HuH-7 (cell line): Measurements from ENCODE around the gene CDH4.

Source experiments
- DNase-seq: peaks from one replicate; pipeline ENCODE4 v3.0.0; 2011; ENCODE audit warnings: low spot score

CDH4 gene

DNA sequence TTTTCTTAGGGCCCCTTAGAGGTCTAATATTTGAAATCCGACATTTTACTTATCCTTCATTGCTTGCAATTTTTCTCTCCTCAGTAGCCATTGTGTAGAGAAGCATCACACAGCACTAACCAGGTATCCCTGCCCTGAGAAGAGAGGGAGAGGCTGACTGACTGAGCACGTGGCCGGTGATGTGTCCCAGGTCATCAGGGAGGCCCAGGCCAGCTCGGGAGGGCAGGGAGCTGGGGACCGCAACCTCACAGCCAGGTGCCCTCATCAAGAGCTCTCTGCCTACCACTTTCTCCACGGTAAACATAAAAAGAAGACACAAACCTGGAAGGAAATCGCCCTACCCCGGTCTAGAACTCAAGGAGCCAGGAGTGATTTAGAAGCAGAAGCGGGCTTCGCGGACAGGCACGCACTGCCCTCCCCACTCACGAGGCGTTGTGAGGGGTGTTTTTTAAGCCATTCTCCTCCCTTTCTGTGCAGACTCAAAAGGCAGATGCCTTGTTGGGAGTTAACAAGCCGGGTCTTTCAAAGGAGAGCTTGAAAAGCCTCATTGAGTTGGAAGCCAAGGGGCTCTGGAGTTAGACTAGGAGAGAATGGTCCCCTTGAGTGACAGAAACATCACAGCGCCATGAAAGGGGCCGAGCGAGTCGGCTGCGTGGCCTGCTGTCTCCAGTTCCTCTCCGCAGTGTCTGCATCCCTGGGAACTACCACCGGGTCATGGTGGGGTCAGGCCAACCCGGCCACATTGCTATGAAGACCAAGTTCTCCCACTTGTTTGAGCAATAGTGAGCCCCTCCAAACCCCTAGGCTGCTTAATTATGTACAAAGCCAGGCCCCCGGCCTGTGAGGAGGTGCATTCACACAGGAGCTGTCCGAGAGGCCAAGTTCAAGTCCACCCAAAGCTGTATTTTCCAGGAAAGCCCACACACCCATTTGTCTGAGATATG is 285.4 kb downstream of the CDH4 start:
- no peak for DNase-seq

DNA sequence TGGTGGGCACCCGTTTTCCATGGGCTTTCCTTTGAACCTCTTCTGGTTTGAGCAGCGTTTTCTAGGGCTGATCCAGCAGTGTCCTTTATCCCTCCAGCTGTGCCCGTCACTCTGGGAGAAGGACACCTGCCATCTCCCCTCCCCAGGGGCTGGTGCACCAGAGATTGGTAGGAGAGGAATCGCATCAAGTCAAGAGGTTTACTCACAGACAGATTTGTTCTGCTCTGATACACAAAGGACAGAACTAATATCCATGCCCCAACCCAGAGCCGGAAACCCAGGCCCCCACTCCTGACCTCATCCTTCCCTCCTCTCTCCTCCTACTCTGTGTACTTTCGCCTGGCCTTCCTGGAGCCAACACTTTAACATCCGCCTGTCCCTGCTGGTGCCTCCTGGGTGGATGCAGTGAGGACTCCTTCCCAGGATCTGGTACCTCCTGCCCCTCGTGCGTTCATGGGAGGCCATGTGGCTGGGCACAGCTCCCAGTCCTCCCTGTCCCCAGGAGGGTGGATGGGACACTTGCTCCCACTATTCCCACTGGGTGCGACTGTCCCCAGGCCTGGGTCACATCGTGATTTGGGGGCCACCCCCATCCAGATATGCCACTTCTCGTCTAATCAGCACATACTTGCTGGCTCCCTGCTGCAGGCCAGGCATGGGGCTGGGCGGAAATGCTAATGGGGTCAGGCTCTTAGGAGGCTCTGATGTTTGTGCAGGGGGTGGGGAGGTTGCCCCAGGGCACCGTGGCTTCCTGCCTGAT is 286.3 kb downstream of the CDH4 start:
- DNase-seq: no peak

DNA sequence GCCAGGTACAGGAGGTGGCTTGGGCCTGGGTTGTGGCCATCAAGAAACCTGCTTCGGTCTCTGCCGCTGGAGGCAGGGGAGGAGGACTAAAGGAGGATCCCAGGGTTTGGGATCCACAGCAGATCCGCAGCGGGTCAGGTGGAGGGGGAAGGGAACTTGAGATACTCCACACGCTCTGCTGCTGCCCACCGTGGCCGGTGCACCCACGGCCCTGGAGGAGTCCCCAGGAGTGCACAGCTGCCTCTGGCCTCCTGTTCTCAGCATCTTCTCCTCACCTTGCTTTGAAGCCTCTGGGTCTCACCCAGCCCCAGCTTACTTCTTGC is 286.8 kb downstream of the CDH4 start:
- DNase-seq: no peak

DNA sequence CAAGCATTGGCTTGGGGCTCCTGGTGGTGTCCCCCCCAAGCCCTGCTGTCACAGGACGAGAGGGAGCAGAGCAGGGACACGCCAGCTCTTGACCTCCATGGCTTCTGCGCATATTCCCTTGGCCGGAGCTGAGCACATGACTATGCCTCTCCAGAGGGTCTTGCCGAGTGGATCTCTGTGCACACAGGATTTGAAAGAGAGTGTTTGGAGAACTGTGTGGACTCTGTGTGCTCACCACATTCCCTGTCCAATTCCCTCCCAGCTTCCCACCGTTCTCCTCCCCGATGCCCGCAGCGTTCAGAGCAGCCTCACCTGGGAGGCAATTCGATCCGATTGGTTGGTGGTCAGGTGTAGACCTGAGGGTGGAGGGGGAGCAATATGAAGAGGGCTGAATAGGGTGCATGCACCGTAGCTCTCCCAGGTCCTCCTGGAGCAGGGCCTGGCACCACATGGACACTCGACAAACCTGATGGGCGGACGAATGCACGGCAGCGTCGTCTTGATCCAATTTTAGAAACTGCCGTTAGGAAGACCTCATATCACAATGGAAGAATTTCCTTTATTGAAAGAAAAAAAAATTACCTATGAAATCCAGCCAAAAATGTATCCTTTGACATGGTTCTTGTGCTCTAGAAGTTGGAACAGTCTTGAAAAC is 287.8 kb downstream of the CDH4 start:
- DNase-seq: no peak

DNA sequence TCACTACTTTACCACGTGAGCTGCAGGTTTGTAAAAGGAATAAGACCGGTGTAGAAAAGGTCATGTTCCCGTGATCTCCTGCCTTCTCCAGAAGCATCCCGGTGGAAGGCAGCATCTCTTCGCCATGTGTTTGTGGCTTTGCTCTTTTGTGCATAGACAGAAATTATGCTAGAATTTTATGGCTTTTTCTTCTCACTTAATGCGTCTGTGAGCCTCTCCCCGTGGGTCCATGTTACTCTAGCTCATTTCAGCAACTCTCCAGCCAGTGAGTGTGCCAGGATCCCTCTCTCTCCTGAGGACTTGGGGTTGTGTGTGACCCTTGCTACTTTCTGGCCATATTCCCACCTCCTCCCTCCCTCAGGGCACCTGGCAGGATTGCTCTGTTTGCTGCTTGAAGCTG is 289.5 kb downstream of the CDH4 start:
- no peak for DNase-seq

DNA sequence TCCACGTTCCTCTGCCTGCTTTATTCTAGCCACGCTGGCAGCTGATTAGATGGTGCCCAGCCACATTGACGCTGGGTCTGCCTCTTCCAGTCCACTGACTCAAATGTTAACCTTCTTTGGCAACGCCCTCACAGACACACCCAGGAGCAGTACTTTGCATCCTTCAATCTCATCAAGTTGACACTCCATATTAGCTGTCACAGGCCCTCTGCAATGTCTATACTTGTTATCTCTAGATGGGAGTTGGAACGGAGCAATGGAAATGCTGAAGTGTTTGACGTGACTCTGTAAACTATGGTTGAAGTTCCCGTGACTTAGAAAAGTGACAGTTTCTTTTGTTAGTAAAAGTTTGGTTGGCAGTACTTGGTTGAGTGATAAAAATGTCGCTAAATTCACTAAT is 291.0 kb downstream of the CDH4 start:
- no peak for DNase-seq

DNA sequence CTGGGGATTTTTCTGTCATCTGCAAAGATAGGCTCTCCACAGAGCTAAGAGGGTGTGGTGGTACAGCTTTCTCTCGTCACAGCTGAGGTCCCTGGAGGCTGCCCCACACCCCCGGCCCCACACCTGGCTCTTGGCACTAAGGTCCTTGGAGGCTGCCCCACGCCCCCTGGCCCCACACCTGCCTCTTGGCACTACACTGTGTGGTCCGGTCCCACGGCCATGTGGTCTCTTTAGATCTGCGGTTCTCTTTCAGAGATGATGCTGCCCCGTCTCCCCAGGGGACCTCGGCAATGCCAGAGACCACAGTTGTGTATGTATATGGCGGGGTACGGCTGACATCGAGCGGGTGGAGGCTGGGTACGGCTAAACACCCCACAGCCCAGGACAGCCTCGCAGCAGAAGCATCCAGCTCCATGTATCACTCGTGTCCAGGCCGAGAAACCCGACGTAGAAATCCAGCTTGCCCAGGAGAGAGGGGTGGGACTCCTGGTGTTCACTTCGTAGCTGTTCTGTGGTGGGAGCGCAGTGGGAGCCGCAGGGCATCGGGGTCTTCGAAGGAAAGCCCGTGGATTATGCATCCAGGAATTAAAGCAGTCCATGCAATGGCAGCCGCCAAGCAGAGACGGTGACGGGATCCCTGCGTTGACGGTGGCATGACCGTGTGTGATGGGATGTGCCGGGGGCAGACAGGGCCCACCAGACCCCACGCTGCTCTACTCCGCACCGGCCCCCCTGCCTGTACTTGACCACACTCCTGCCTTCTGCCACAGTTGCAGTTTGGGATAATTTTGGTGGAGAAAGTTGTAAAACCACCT is 292.1 kb downstream of the CDH4 start:
- no peak for DNase-seq

DNA sequence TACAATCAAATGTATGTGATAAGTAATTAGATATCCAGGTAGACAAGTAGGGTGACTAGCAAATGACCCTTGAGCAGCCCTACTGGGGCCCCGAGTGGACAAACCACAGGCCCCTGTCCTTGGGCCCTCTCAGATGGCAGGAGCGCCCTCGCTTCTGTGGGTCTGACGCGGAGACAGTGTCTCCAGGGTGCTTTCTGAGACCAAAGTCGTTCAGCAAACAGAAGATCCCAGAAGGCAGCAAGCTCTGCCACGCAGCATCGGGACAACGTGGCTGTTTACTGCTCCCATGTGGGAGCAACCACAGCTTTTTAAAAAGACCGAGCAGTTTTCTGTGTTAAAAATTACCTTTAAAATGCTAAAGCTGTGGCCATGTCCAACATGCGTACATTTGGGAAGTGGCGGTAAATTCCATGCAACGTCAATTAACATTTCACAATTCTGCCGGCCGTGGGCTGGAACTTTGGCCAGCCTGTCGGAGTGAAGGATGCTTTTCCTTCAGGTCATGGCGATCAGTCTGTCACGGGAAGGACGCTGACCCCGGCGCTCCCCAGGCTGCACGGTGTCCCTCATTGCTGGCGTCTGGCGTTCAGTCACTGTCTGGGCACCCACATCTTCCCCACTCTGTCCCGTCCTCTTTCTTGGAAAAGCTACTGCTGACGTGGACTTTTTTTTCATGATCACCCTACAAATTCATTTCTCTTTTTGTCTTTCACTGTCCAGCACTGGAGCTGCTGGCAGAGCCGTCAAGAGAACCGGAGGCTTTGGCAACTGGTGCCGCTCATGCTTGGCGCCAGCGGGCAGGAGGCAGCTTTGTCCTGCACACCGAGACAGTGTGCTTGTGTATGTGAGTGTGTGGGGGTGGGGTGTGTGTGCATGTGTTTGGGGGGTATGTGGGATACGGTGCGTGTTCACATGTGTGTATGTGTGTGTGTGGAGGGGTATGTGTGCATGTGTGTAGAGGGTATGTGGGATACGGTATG is 293.1 kb downstream of the CDH4 start:
- DNase-seq: no peak

DNA sequence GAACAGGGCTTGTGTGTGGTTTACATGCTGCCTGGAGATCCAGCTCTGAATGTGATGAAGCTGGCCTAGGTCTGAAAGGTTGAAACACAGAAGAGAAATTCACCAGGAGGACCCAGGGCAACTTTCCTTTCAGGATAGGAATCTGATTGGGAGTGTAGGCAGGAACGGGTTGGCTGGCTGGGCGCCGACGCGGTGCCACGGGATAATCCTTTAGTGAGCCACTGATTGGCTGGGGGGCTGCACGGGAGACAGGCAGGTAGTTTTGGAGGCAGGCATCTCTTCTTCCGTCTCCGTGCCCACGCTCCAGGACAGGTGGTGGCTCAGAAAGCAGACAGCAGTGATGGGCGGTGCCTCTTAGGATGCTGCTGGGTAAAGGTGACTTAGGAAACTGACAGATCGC is 294.6 kb downstream of the CDH4 start:
- DNase-seq: no peak

DNA sequence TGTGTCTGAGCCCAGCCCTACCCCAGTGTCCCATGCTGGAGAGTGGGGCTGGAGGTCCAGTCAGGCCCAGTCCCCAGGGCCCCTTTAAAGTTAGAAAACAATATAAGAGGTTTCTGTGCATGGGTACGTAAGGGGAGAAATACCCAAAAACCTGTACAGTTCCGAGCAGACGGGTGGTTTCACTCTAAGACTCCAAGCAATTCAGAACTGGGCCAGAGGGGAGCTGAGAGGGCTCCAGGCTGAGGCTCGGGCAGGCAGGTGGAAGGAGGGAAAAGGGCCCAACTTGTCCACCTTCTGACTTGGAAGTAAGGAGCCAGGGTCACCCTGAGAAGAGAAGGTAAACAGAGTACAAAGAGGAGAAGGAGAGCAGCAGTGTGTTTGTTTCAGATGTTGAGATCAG is 296.0 kb downstream of the CDH4 start:
- DNase-seq: no peak

DNA sequence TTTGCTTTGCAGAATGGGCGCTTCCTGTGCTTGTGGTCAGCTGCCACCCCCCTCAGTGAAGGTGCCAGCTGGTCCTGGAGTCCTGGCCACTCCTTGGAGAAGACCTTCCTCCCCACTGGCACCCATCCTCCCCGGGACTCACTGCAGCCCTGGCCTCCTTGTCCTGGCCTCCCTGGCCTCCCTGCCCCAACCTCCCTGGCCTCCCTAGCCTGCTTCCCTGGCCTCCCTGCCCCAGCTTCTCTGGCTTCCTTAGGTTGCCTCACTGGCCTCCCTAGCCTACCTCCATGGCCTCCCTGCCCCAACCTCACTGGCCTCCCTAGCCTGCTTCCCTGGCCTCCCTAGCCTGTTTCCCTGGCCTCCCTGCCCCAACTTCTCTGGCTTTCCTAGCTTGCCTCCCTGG is 297.8 kb downstream of the CDH4 start:
- DNase-seq: no peak

DNA sequence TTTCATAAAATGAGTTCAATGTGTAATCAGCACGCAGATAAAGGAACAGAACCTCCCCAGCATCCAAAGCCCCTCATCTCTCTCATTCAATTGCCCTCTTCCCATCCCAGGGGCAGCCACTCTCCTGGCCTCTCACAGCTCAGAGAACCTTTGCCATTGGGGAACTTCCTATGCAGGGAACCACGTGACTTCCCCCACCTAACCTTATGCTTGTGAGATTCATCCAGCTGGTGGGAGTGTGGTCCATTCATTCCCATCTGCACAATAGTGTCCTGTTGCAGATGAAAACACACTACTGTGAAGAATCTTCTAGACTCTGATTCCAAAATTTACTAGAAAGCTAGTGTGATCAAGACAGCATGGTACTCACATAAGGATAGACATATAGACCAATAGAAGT is 299.3 kb downstream of the CDH4 start:
- no peak for DNase-seq

DNA sequence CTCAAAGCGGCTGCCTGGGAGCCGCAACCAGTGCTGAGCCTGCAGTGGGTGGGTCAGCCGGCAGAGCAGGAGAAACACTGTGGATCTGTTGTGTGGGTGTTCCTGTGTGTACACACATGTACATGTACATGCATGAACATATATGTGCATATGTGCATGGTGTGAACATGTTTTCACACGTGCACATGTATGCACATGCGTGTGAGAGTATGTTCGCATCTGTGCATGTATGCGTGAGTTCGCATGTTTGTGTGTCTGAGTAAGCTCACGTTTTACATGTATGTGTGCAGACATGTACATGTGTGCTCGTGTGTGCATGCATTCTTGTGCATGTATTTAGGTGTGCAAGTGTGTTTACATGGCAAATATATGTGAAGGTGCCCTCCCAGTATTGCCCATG is 302.6 kb downstream of the CDH4 start:
- no peak for DNase-seq

DNA sequence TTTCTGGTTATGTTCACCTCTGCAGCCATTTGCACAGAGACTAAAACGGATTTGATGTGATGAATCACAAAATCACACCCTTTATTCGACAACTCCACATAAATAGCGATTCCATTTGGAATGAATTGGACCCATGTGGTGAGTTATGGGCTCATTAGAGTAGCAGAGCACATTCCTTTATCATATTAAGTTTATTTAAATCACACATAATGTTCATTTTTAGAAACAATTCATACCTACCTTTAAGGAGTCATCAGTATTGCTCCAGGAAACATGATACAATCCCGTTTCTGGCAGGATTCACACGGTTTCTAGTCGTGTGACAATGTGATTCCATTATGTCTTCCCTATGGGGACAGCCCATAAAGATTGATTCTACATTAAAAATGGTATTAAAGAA is 303.5 kb downstream of the CDH4 start:
- DNase-seq: no peak

DNA sequence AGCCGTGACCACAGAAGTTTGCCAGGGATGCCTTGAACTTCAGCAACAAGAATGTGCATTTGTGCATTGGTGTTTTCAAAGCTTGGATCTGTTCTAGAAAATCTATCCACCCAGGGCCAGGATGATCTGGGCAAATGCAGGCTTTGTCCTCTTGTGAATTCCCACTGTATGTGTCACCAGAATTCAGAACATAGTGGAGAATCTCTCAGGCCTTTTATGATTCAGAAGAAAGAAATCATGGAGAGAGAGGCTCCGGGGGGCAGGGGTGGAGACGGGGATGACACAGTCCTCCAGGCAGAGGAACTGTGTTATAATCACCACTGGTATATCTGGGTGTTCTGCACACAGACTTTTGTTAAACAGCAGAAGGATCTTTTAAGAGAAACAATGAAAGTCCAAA is 304.1 kb downstream of the CDH4 start:
- DNase-seq: no peak

DNA sequence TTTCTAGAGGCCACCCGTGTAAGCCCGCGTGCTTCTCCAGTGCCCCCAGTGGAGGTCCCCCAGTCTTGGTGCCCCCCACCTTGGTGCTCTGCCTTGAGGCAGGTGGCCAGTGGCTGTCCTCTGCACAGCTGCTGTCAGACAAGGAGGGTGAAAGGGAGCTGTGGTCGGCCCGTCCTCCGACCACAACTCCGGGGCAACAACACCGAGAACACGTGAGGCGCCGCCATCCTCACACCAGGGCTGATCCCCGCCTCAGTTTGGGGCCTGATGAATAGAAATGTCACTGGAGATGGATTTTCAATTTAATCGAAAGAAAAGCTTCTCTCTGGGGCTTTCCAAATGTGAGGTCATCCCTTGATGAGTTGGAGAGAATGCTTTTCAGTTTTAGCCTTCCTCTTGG is 304.6 kb downstream of the CDH4 start:
- DNase-seq: no peak

DNA sequence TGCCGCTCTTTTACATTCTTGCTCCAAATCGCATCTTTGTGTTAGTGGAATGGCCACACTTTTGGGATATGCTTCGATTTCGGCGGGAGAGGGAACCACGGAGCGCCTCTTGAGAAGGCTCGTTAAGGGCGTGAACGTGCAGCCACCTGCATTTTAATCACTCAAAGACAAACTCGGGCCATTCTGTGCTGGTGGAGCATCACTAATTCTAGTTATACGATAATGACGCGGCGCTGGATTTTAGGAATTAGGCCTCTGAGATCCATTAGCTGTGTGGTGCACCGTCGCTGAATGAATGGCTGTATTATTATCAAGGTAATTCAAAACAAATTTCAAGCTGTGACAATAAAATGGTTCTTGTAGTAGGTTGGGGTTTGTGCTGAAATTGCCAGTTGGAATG is 305.6 kb downstream of the CDH4 start:
- no peak for DNase-seq

DNA sequence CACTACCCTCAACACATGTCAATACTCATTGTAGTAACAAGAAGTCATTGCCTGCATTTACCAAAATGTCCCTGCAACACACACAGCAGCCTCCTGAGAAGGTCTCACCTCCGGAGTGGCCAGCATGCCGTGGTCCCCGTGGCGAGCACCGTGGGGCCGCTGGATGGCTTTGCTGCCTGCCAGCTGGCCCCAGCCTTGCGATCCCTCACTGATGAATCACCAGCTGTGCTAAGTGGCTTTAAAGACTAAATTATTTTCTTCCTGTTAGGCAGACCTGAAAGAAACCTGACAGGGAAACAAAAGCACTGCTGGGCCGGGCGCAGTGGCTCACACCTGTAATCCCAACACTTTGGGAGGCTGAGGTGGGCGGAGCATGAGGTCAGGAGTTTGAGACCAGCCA is 306.7 kb downstream of the CDH4 start:
- no peak for DNase-seq

DNA sequence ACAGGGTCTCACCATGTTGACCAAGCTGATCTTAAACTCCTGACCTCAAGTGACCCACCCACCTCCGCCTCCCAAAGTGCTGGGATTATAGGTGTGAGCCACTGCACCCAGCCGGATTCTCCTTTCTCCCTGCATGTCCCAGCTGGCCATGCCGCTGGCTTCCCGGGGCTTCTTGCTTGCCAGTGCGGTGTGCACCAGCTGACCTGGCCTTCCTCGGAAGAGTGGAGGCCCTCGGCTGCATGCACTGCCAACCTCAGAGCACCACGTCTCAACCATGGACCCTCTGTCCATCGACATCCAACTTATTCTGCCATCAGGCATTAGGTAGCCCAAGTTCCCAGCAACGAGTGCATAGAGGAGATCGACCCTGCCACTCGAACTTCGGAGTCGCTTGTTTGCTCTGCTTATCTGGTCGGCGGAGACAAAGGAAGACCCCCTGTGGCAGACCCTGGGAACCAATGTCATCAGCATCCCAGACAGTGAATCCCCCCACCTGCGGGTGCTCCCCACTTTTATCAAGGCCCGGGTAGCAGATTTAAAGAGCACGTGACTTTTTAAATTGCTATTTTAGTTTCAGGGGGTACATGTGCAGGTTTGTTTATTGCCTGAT is 307.8 kb downstream of the CDH4 start:
- DNase-seq: no peak

DNA sequence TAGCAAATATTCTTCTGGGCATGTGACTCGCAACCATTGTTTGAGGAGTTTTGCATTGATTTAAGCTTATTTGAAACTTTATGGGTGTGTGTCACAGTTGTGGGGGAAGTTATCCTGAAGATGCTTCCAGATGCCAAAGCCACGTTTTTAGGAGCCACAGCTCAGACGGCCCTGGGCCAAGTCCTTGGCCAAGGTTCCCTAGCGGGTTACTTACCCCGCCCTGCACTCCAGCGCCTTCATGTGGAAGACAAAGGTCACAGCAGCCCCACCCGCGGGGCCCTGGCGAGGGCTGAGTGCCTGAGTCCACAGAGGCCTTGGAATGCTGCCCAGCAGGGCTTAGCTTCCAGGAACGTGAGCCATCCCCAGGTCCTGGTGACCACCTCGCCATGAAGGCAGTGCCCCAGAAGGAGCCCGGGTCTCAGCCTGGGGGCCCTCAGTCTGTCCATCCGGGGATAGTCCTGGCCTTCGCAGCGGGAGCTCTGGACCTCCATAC is 308.3 kb downstream of the CDH4 start:
- DNase-seq: no peak
